Body of pancreas (tissue), 4 donors: ENCODE data around the gene OTUB2. TPM values are rescaled to one million over a fixed set of nuclear protein-coding genes. Genes with fewer than 3 reads are reported as not detected.

Experiments
- ATAC-seq: fragments of 150-250 bp; one replicate; pipeline ENCODE4 v1.9.1; 2016
- DNase-seq, 4 donors: peaks; one replicate each; pipeline ENCODE4 v3.0.0-alpha.2; 2019
- H3K27ac ChIP-seq, 4 donors: fragments of 200-600 bp; sonication (generic); 1 replicate in 3 of 4; 2 replicates in 1 of 4; pipeline versions ENCODE4 v1.5.1 to v1.6.1; 2016 to 2019; ENCODE audit warnings: mild to moderate bottlenecking in 1 of 4, mixed read lengths in 1 of 4, moderate library complexity in 1 of 4
- H3K27me3 ChIP-seq, 2 donors: fragments of 200-600 bp; sonication (generic); one replicate each; pipeline ENCODE4 v1.6.0; 2016; ENCODE audit warnings: mild to moderate bottlenecking in 1 of 2
- H3K36me3 ChIP-seq, 2 donors: fragments of 200-600 bp; sonication (generic); replicated peaks in 1 of 2; 2 replicates each; pipeline ENCODE4 v1.5.1; 2016; ENCODE audit warnings: low read depth in 2 of 2; ENCODE audit not compliant: insufficient read depth in 1 of 2
- H3K4me1 ChIP-seq: fragments of 200-600 bp; sonication (generic); one replicate; pipeline ENCODE4 v1.6.0; 2016
- H3K4me3 ChIP-seq, 2 donors: fragments of 200-600 bp; sonication (generic); 1 replicate in 1 of 2; 2 replicates in 1 of 2; pipeline ENCODE4 v1.5.1; 2016 to 2019
- H3K9me3 ChIP-seq, 3 donors: fragments of 200-600 bp; sonication (generic); 1 replicate in 2 of 3; 2 replicates in 1 of 3; pipeline ENCODE4 v1.5.1; 2016
- CTCF ChIP-seq, 7 experiments: fragments of 450-650 bp in 4 of 7; fragments of 200-600 bp in 3 of 7; sonication (generic) in 3 of 7; IDR thresholded peaks; one replicate each; pipeline ENCODE4 v1.5.1; 2016 to 2019; ENCODE audit warnings: antibody characterized with exemption in 7 of 7
- POLR2A ChIP-seq, 3 donors: fragments of 450-650 bp; IDR thresholded peaks; one replicate each; pipeline ENCODE4 v1.6.1; 2016; ENCODE audit warnings: antibody characterized with exemption in 3 of 3, mild to moderate bottlenecking in 2 of 3
- WGBS, 2 donors: methylation state at CpG; one replicate each; pipeline ENCODE4 v1.1.5; 2017; 5-methylcytosine and 5-hydroxymethylcytosine counted together
- intact Hi-C: fragments of 100-400 bp; cut with DNase I; formaldehyde crosslinking; loops from one replicate; pipeline ENCODE4 v1.15.1; 2023
- total RNA-seq, 2 donors: library from RNA; depleted of rRNA; stranded (reverse); fragments of >200 nt; gene quantifications; one replicate each; pipeline ENCODE4 v1.1.0, GENCODE V29; 2016

The OTUB2 gene
- total RNA-seq, 2 donors from 2014 or later, result 0.33 to 1.8 TPM

GRCh38 chr14:94042433-94043091 is 16.4 kb downstream of the OTUB2 start:
- no peaks in the 10 kb centered on the region for H3K4me1 ChIP-seq
- intact Hi-C loops, result no loop called here
- H3K27ac ChIP-seq, result no peak overlapping the region
- H3K9me3 ChIP-seq, result no peaks in the 10 kb centered on the region
- 63 to 80% methylated on average over 9 to 12 of the region's 12 CpGs for WGBS, 2 donors
- no peaks in the 10 kb centered on the region for H3K27me3 ChIP-seq
- TF ChIP-seq POLR2A (IDR thresholded peaks at IDR 0.05) (no peak), CTCF (IDR thresholded peaks at IDR 0.05) (no peak)
- H3K36me3 ChIP-seq, result peaks cover 0 to 8% of the 10 kb centered on the region in 2 donors
- DNase-seq (no peak), ATAC-seq (no peak)
- H3K4me3 ChIP-seq, result no peak overlapping the region

- Histone ChIP-seq H3K27me3 (no peaks in the 10 kb centered on the region), H3K4me3 (no peak overlapping the region), H3K9me3 (no peaks in the 10 kb centered on the region), H3K36me3 (peaks cover 0 to 11% of the 10 kb centered on the region in 2 donors), H3K4me1 (no peaks in the 10 kb centered on the region), H3K27ac (no peak overlapping the region)
- ATAC-seq, result no peak
- intact Hi-C loops, result no loop called here
- no peak for TF ChIP-seq CTCF (IDR thresholded peaks at IDR 0.05)
- no peak for TF ChIP-seq POLR2A (IDR thresholded peaks at IDR 0.05)
- 74 to 80% methylated on average over 3 to 13 of the region's 13 CpGs for WGBS, 2 donors
- peak in 1 of 4 donors; percentile 4 for DNase-seq
Observed at GRCh38 chr14:94043111-94043755, 17.1 kb downstream of the OTUB2 start.

GRCh38 chr14:94043756-94044475 is 17.8 kb downstream of the OTUB2 start:
- peaks cover 0 to 18% of the 10 kb centered on the region in 2 donors for H3K36me3 ChIP-seq

GRCh38 chr14:94044476-94045091 is 18.4 kb downstream of the OTUB2 start:
- TF ChIP-seq POLR2A (IDR thresholded peaks at IDR 0.05) (no peak), CTCF (IDR thresholded peaks at IDR 0.05) (no peak)
- H3K4me1 ChIP-seq, result no peaks in the 10 kb centered on the region
- peaks cover 0 to 24% of the 10 kb centered on the region in 2 donors for H3K36me3 ChIP-seq
- WGBS, 2 donors, result 88 to 95% methylated on average over 17 to 20 of the region's 20 CpGs
- ATAC-seq, result no peak
- no peaks in the 10 kb centered on the region for H3K9me3 ChIP-seq
- DNase-seq, result peak in 1 of 4 donors; percentile 3
- intact Hi-C loops, result no loop called here
- no peak overlapping the region for H3K4me3 ChIP-seq
- H3K27me3 ChIP-seq, result no peaks in the 10 kb centered on the region
- H3K27ac ChIP-seq, result no peak overlapping the region

More at GRCh38 chr14:94043756-94044475, 17.8 kb downstream of the OTUB2 start:
- ATAC-seq, result no peak
- Histone ChIP-seq H3K9me3 (no peaks in the 10 kb centered on the region), H3K4me3 (no peak overlapping the region), H3K27me3 (no peaks in the 10 kb centered on the region), H3K27ac (no peak overlapping the region), H3K4me1 (no peaks in the 10 kb centered on the region)
- DNase-seq, result peak in 2 of 4 donors; percentile 3 to 5
- intact Hi-C loops, result no loop called here
- 92 to 93% methylated on average over 14 of the region's 14 CpGs for WGBS, 2 donors
- TF ChIP-seq CTCF (IDR thresholded peaks at IDR 0.05) (no peak), POLR2A (IDR thresholded peaks at IDR 0.05) (no peak)
